Keratinocyte (primary cell): ENCODE measurements around the gene TAF4.

Source experiments
- EZH2 ChIP-seq: IDR thresholded peaks from one replicate; pipeline ENCODE4 v1.6.1; 2012; ENCODE audit warnings: inconsistent platforms, mild to moderate bottlenecking, low read length, moderate library complexity
- TF ChIP-seq, protein P1 (sequence below), 3 experiments: IDR thresholded peaks in 1 of 3; conservative IDR thresholded peaks in 1 of 3; optimal IDR thresholded peaks in 1 of 3; 2 replicates in 2 of 3; 3 replicates in 1 of 3; pipeline versions ENCODE3 to v1.5.1; 2011; ENCODE audit warnings: low read length in 3 of 3, mild to moderate bottlenecking in 3 of 3, moderate library complexity in 2 of 3, control low read depth in 1 of 3, inconsistent platforms in 1 of 3; ENCODE audit not compliant: insufficient read depth in 2 of 3; ENCODE audit errors: extremely low read depth in 1 of 3

DNA sequence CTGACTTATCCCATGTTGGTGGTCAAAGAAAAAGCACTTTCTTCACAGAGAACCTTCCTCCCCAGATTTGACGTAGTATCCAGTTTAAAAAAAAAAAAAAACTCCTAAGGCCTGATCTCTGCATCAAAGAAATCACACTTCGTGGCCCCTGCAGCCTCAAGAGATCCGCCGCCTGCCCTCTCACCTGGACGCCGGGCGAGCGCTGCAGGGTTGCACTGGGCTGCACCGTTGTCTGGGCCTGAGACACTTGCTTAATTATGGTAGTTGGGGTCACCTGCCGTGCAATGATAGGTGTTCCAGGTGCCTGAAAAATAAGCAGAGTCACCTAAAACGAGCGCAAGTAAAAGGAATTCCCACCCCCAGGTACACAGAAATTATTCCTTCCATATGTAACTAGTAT lies 53.0 kb downstream of the TAF4 start:
- TF ChIP-seq, protein P1, sequence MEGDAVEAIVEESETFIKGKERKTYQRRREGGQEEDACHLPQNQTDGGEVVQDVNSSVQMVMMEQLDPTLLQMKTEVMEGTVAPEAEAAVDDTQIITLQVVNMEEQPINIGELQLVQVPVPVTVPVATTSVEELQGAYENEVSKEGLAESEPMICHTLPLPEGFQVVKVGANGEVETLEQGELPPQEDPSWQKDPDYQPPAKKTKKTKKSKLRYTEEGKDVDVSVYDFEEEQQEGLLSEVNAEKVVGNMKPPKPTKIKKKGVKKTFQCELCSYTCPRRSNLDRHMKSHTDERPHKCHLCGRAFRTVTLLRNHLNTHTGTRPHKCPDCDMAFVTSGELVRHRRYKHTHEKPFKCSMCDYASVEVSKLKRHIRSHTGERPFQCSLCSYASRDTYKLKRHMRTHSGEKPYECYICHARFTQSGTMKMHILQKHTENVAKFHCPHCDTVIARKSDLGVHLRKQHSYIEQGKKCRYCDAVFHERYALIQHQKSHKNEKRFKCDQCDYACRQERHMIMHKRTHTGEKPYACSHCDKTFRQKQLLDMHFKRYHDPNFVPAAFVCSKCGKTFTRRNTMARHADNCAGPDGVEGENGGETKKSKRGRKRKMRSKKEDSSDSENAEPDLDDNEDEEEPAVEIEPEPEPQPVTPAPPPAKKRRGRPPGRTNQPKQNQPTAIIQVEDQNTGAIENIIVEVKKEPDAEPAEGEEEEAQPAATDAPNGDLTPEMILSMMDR (optimal IDR thresholded peaks at IDR 0.05 in 1 of 3, IDR thresholded peaks at IDR 0.05 in 1 of 3, conservative IDR thresholded peaks at IDR 0.05 in 1 of 3; ENCODE audit: extremely low read depth in 1 of 3, insufficient read depth in 2 of 3, low read length in 3 of 3), result no peak
- TF ChIP-seq EZH2, result no peak
